GM18507 (cell line): Measurements from ENCODE around the gene BCR.
A peak's percentile ranks its signal among the peaks of the same experiment; 100 is the strongest.

Source experiments
- DNase-seq: peaks from one replicate; pipeline ENCODE4 v3.0.0; 2011; ENCODE audit warnings: low read depth; ENCODE audit not compliant: insufficient read length; ENCODE audit errors: extremely low spot score
- FAIRE-seq: peaks from 2 replicates; lab custom pipeline; 2011; peaks lifted over from hg19 to GRCh38; lab: Jason Lieb, UNC

The BCR gene

DNA sequence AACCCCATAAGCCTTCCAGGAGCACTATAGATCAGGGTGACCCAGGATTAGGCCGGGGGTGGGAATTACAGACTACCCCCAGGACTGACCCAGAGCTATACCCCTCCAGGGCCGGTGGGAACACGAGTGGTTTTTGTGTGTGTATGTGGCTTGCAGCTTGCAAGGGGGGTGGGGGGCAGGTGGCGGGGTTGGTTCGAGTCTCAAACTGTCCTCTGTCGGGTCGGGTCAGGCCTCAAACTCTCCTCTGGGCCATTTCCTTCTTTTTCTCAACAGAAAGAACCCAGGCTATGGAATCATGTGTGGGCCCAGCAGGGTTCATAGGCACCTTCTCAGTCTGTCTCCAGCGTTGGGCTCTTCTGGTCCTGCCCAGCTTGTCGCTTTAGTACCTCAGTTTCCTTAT, 58.4 kb downstream of the BCR start:
- FAIRE-seq, result no peak

DNA sequence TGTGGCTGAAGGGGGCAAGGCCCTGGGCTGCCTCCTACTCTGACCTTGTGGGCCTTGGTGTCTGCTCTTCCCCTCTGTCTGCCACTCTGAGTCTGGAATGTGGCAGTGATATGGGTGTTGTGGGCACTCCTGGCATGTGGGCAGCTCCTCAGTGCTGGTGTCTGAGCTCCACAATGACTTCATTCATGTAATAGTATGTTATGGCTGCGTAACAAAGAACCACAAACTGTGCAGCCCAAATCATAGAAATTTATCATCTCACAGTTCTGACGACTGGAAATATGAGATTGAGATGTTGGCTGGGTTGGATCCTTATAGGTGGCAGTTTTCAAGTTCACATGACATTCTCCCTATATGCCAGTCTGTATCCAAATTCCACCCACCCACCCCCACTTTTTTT, 59.1 kb downstream of the BCR start:
- DNase-seq, result no peak
- FAIRE-seq, result no peak

More for the DNA sequence above, 58.4 kb downstream of the BCR start:
- DNase-seq, result no peak

GRCh38 chr22:23240639-23241389, 60.5 kb downstream of the BCR start:
- FAIRE-seq (no peak), DNase-seq (no peak)

DNA sequence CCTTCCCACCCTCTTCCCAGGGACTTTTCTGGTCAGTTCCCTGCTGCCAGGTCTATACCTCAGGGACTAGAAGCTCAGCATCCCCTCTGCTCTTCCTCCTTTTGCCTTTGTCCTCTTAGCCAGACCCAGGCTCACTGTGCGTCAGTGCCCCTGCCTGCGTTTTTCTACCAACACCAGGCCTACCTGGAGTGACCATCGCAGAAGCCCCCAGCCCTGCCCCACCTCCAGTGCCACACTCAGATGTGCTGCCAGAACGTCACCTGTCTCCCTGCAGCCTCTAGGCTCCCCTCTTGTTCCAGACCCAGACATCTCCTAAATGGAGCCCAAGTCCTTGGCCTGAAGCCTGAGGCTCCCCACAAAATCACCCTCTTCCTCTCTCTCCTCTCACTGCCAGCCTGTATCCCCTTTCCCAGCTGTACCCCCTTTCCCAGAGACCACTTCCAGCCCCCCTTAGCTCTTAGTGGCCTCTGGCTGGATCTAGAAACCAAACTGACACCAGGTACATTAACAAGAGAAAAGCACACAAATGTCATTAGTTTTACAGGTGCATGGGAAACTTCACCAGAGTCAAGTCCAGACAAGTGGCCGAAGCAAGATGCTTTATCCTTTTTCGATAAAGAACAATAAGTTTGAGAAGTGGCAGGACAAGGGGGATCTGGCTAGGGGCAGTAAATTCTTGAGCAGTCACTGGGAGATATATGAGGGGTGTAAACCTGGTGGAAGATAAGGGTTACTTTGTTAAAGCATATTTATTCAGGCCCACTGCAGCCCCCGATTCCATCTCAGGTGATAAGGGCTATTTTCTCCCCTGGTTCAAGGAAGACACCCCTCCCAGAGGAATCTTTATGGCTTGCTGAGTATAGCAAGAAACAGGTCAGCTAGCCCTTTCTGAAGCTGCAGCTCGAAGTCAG, 61.5 kb downstream of the BCR start:
- no peak for DNase-seq
- FAIRE-seq, result no peak

- FAIRE-seq (no peak), DNase-seq (no peak)
Measured at GRCh38 chr22:23242473-23243001, 62.2 kb downstream of the BCR start.

DNA sequence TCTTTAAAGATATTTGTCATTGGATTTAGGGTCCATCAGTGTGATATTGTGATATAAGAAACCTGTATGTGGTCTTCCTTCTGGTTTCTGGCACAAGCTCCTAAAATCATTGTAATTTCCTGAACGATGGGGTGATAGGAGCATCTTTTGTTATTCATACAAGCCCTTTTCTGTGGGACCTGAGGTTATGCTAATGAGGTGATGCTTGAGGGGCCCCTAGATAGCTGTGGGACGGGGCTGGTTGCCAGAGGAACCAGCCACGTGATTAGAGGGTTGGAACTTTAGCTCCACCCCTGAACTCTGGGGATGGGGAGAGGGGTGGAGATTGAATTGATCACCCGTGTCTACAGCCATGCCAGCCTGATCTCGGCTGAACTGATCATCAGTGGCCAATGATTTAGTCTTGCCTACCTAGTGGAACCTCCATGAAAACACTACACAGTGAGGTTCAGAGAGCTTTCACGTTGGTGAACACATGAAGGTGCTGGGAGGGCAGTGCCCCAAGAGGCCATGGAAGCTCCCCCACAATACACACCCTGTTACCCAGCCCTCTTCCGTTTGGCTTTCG, 62.8 kb downstream of the BCR start:
- DNase-seq, result no peak
- FAIRE-seq, result peak; percentile 62

GRCh38 chr22:23243859-23244689, 63.8 kb downstream of the BCR start:
- DNase-seq (no peak), FAIRE-seq (no peak)

GRCh38 chr22:23244690-23245044, 64.4 kb downstream of the BCR start:
- DNase-seq, result no peak
- no peak for FAIRE-seq

GRCh38 chr22:23245045-23245798, 64.9 kb downstream of the BCR start:
- FAIRE-seq (no peak), DNase-seq (no peak)

GRCh38 chr22:23245799-23246136, 65.5 kb downstream of the BCR start:
- no peak for DNase-seq
- FAIRE-seq, result no peak

DNA sequence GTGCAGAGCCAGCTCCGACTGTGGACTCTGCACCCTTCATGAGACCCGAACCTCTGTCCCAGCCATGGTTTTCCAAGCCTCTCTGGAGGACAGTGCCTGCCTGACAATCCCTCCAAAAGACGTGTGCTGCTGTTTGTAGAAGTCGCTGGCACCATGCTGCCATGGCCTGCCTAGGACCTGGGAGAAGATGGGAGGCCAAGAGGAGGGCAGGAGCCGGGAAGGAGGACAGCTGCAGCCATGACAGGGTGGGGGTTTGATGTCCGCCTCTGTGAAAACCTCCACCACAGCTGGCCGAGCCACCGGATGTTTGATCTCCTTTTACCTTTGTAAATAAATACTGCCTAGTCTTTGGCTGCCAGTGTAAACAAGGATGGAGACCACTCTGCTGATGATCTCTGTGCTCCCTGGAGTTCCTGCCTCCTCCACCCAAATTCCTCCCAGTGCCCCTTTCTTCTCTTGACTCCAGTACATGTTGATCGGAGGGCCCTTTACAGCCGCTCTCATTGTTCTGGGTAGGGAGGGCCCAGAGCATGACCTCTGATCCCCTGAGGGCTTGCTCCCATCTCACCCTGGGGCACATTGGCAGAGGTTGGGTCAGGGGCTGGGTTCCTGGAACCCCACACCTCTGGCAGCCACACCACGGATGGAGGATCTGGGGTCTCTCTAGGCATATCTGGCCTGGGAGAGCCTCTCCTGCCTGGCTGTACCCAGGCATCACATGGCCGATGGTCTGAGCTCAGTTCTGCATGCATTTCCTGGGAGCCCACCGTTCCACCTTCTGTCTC, 66.9 kb downstream of the BCR start:
- no peak for FAIRE-seq
- no peak for DNase-seq

DNA sequence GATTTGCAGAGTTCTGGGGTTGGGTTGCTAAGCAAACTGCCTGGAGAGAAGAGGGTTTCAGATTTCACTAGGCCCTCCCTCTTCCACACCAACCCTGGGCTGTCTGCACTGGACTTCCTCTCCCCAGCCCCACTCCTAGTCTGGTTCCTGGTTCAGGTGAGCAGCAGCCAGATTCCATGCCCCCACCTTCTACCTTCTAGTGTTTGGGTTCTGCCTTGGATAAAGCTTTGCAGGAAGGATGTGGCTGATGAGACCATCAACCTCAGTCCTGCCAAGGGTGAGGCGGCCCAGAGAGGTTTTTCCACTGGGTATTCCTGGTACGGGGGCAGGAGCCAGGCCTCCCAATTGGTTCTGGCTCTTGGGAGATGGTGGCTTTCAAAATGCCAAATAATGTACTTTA, 68.3 kb downstream of the BCR start:
- DNase-seq (no peak), FAIRE-seq (no peak)

- FAIRE-seq, result no peak
- DNase-seq, result no peak
Measured at GRCh38 chr22:23250056-23250784, 69.9 kb downstream of the BCR start.

GRCh38 chr22:23250785-23251363, 70.6 kb downstream of the BCR start:
- no peak for DNase-seq
- FAIRE-seq, result no peak

- no peak for DNase-seq
- no peak for FAIRE-seq
Measured at GRCh38 chr22:23251445-23252093, 71.3 kb downstream of the BCR start.

- FAIRE-seq (no peak), DNase-seq (no peak)
Measured at GRCh38 chr22:23253475-23254055, 73.3 kb downstream of the BCR start.
